HG03565 (cell line): ENCODE measurements around the gene SLC25A30.
"Not testable (repeated sequence)": the region's sequence is repeated elsewhere in the genome, so short reads cannot be mapped to it uniquely, and the experiment has no call there.

Experiments used
- ATAC-seq: cut with Tn5 transposase; IDR thresholded peaks from one replicate; pipeline ENCODE4 v1.9.1; 2021; ENCODE audit warnings: mild to moderate bottlenecking, moderate library complexity; ENCODE audit not compliant: unreplicated experiment

The SLC25A30 gene

GRCh38 chr13:45393941-45394570 is 24.1 kb downstream of the SLC25A30 start:
- no peak for ATAC-seq

- ATAC-seq, result no peak
These were observed 25.4 kb downstream of the SLC25A30 start for GRCh38 chr13:45392811-45393210.

DNA sequence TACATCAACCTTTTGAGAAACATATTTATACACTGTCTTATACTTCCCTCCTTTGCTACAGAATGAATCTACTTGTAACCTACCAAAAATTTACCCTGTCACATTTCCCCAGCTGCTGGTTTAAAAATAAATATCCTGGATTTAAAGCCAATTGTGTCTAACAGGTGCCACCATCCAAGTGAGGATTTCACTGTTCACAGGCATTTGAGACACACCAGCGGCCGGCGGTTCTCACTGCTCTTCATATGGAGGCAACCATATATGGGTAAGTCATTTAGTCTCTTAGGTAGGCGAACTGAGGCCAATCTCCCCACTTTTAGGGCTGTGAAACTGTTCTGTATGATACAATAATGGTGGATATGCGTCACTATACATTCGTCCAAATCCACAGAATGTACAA is 26.2 kb downstream of the SLC25A30 start:
- ATAC-seq, result no peak

DNA sequence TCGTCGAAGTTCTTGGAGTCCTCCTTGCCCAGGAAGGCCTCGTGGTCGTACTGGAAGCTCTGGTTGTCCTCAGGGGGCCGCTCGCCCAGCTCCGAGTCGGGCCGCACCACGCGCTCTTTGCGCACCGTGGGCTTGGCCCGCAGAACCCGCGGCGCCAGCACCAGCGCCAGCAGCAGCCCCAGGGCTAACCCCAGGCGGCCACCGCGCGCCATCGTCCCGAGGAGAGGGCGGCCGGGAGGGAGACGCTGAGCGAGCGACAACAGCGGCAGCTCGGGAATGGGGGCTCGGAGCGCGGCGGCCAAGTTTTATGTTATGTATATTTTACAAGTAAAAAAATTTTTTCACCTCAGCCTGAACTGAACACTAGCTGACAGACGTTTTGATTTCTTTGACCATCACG is 27.0 kb downstream of the SLC25A30 start:
- ATAC-seq, result not testable (repeated sequence)

GRCh38 chr13:45390348-45390747 is 27.8 kb downstream of the SLC25A30 start:
- ATAC-seq, result not testable (repeated sequence)

GRCh38 chr13:45388664-45389063 is 29.5 kb downstream of the SLC25A30 start:
- ATAC-seq, result no peak

- ATAC-seq, result not testable (repeated sequence)
These were observed 31.1 kb downstream of the SLC25A30 start for GRCh38 chr13:45386892-45387575.

DNA sequence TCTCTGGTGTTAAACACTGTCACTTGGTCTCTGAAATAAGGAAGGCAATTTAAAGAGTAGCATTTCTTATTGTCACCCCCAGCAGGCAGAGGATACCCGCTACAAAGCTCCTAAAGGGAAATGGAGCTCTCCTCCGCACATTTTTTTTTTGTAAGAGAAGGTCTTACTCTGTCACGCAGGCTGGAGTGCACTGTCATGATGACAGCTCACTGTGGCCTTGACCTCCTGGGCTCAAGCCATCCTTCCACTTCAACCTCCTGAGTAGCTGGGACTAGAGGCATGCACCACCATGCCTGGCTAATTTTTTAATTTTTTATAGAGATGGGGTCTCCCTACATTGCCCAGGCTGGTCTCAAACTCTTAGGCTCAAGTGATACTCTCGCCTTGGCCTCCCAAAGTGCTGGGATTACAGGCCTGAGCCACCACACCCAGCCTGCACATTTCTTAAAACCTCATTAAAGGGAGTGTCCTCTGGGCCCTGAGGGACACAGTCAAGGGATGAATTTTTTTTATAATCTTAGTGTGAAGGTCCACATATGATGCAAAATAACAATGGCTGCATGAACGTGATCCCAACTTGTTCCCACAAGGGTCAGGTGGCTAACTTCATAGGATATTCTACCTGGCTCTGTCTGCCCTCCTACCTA is 32.1 kb downstream of the SLC25A30 start:
- no peak for ATAC-seq

DNA sequence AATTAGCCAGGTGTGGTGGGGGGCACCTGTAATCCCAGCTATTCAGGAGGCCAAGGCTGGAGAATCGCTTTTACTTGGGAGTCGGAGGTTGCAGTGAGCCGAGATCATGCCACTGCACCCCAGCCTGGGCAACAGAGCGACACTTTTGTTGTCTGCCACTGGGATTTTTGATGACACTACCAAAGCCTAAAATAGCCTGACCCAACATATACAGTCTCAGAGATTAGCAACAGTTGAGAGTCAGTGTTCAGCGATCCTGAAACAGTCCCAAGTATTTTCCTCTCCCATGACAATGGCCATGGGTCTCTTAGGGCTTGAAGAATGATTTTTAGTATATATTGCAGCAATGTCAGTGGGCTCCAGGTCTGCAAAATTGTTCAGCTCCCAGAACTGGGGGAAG is 32.9 kb downstream of the SLC25A30 start:
- no peak for ATAC-seq

- no peak for ATAC-seq
These were observed 33.5 kb downstream of the SLC25A30 start for GRCh38 chr13:45384474-45385174.

DNA sequence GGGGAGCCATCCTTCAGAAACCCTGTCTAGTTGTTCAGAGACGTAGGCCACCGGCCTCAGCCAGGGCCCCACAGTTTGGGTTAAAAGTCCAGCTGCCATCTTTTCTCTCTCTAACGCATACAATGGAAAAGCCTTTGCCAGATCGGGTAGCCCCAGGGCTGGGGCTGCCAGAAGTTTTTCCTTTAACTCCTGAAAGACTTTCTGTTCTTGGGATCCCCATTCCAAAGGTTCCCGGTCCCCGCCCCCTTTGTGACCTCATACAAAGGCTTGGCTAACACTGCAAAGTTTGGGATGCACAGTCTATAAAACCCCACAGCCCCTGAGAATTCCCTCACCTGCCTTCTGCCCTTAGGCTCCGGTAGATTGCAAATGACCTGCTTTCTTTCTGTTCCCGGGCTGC is 35.4 kb downstream of the SLC25A30 start:
- not testable (repeated sequence) for ATAC-seq

GRCh38 chr13:45381196-45381595 is 37.0 kb downstream of the SLC25A30 start:
- ATAC-seq, result no peak

GRCh38 chr13:45380708-45381107 is 37.5 kb downstream of the SLC25A30 start:
- ATAC-seq, result not testable (repeated sequence)

GRCh38 chr13:45379516-45379915 is 38.7 kb downstream of the SLC25A30 start:
- not testable (repeated sequence) for ATAC-seq

DNA sequence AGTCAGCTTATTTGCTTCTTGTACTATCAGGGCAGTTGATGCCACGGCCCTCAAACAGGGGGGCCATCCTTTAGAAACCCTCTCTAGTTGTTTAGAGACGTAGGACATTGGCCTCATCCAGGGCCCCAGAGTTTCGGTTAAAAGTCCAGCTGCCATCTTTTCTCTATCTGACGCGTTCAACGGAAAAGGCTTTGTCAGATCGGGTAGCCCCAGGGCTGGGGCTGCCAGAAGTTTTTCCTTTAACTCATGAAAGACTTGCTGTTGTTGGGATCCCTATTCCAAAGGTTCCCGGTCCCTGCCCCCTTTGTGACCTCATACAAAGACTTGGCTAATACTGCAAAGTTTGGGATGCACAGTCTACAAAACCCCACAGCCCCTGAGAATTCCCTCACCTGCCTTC is 39.4 kb downstream of the SLC25A30 start:
- not testable (repeated sequence) for ATAC-seq

DNA sequence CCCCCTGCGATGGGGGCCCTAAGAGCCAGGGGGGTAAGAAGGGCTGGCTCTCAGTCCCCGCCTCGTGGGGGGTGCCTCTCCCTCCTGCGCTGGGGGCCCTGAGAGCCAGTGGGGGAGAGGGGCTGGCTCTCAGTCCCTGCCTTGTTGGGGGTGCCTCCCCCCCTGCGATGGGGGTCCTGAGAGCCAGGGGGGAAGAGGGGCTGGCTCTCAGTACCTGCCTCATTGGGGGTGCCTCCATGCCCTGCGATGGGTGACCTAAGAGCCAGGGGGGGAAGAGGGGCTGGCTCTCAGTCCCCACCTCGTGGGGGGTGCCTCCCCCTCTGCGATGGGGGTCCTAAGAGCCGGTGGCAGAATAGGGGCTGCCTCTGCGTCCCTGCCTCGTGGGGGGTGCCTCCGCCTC is 40.9 kb downstream of the SLC25A30 start:
- not testable (repeated sequence) for ATAC-seq

GRCh38 chr13:45376651-45377050 is 41.5 kb downstream of the SLC25A30 start:
- ATAC-seq, result not testable (repeated sequence)

- no peak for ATAC-seq
These were observed 43.3 kb downstream of the SLC25A30 start for GRCh38 chr13:45374917-45375316.

DNA sequence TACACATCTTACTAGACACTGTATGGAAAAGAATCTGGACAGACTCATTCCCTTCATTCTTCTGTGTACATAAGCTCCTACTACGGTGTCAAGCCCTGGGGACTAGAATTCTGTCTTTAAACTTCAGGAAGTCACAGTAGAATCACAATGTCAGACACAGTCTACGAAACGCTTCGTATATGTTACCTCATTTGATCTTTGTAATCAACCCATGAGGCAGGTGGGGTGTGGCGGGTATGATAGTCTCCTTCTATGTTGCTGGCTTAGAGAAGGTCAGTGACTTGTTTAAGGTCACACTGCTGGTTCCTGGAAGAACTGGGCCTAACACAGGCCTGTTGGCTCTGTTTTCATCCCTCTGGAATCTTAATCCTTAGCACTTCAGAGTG is 45.0 kb downstream of the SLC25A30 start:
- ATAC-seq, result no peak

GRCh38 chr13:45372189-45373161 is 45.7 kb downstream of the SLC25A30 start:
- no peak for ATAC-seq
